IPS DF 4.7 (cell line): ENCODE measurements around the gene CAMK2G.
"Not testable (repeated sequence)": the region's sequence is repeated elsewhere in the genome, so short reads cannot be mapped to it uniquely, and the experiment has no call there.

Experiments used
- DNase-seq: peaks from one replicate; pipeline ENCODE4 v3.0.0-alpha.2; 2013; ENCODE audit warnings: low spot score; ENCODE audit errors: extremely low read depth

Gene CAMK2G

DNA sequence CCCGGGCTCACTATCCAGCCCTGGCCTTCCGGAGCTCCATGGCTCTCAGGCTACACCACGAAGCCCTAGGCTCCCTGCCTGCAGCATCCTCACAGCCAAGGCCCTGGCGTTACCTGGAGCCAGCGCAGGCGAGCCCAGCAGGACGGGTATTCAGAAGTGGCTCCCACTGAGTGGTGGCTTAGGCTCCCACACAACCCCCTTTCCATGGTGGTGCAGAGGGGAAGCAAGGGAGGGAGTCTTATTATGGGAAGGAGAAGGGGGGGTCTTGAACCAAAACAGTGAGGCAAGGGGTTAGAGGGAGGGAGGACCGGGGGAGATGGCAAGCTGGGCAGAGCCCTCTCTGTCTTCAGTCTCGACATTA is 33.3 kb downstream of the CAMK2G start:
- no peak for DNase-seq

DNA sequence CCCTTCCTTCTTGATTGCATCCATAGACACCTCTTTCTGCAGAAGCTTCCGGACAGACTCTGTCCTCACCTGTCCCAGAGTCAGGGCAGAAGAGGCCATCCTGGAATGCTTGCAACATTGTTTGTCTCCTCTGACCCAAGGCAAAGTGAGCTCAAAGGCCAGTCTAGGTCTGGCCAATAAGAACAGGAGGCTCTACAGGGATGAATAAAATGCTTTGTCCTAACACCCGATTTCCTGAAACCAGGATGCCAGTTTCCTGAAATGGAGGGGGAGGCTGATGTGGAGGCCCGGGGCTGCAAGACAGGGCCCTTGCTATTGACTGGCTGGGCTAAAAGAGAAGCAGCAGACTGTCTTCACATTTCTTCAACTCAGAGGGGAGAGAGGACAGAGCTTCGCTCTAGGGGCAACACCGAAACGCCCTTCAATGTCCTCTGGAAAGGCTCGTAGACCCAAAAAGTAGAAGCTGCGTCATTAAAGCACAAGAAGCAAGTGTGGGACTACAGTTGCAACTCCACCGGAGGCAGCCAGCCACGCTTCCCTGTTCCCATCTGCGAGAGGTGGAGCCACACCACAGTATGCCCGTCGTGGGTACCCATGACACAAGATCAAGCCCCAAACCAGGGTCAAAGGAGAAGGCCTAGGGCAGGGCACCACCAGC is 33.8 kb downstream of the CAMK2G start:
- DNase-seq, result no peak

DNA sequence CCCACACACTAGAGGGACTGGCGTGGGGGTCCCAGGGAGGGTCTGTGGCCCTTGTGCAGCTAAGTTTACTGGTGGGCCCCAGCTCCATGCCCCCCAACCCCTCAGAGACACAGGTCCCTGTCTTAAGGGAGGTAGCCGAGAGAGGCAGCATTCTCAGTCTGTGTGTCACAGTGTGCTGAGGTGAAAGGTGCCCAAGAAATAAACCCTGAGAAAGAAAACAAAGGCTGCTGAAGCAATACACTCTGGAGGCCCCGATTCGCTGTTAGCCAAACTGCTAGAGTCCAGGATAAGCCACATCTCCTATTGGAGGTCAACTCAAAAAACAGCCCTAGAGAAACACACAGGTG is 34.3 kb downstream of the CAMK2G start:
- no peak for DNase-seq

DNA sequence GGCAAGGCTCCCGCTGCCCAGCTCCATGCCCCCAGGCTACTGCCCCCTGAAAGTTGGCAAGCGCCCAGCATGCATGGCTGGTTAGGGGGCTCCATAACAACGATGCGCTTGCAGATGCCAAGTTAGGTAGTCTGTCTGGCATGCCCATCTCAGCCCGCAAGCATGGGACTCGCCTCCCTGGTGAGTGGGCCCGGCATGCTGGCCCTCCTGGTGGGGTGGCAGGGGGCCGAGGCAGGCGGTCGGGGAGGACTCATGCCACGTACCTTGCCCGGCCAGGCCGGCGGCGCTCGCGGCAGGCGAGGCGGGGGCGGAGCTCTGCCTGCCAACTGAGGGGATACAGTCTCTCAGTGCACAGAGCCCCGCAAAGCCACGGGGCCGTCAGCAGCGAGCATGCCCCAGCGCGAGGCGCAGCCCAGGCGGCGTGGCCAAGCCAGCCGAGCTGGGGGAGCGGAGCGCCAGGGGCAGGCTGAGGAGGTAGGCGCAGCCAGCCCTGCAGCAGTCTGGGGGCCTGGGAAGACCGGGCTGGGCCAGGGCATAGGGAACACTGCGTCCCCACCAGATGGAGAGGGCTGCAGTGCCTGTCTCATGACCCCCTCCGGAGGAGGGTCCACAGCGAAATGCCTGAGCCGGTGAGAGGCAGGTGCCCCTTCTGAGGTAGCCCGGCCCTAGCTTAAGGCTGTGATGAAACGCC is 34.9 kb downstream of the CAMK2G start:
- no peak for DNase-seq

DNA sequence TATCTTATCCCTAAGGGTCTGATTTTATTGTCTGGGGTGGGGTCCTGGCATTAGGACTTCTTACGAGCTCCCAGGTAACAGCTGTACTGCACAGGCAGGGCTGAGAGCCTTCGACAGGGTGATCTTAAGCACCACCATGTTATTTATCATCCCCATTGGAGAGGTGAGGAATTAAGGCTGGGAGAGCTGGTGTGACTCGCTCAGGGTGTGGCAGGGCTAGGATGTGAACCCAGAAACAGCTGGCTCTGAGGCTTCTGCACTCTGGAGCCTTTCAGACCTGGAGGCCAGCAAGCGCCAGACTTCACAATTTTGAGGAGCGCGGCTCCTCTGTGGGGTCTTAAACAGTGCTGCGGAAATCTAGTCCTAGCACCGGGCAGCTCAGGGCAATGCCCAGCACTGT is 35.5 kb downstream of the CAMK2G start:
- DNase-seq, result no peak

DNA sequence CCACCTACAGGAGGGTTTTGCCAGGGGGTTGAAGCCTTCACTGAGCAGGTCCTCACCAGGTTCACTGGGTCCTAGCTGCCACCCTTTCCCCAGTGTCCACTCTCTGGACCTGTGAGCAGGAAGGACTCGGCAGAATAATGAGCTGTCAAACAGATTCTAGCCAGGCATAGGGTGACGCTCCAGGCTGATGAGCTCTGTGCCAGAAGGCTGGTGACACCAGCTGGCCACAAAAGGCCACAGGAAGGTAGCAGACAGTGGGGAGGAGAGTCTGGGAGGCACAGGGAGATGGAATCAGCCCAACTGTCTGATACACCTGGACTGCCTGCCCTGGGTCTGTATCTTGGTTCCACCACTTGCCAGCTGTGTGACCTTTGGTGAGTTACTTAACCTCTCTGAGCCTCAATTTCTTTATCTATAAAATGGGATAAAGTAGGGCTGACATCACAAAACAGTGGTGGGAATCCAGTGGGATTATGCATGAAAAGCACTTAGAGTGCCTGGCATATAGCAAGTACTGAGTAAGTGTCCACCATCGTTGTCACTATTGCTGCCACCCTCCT is 36.3 kb downstream of the CAMK2G start:
- no peak for DNase-seq

DNA sequence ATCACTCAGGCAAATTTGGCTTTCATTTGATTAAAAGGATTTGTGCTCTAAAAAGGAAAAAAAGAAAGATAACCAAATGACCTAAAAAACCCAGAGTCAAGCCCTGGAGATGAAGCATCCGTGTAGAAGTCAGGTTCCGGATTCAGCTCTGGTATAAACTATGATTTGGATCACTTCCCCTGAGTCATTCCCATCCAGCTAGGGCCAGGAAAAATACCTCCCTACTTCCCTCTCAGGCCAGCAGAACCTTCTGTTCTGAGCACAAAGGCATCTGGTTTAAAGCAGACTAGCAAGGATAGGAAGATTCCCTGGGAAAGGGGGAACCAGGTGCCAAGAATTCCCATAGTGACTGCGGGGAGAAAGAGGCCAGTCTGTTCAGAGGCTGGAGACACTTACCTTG is 37.3 kb downstream of the CAMK2G start:
- DNase-seq, result no peak

DNA sequence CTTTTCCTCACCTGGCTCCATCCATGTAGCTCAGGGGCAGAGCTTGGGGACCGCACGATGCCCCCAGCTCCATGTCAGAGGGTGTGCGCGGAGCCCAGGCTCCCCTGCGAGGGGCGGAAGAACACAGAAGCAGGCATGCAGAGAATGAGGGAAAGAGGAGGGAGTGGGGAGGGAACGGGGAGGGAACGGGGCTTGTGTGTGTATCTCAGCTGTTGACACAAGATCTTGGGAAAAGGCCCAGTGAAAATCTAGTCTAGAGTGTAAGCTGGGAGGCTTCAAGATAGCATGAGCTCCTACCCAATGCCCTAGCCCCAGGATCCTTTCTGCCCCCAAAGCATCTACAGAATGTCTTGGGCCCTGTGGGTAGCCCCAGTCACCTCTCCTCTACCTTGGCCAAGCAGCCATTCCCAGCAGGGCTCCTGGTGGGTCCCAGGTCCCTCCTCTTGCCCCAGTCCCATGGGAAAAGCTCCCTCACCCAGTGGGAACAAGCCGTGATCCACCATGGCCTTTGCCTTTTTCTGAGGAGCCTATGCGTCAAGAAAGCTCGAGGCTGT is 37.9 kb downstream of the CAMK2G start:
- no peak for DNase-seq

DNA sequence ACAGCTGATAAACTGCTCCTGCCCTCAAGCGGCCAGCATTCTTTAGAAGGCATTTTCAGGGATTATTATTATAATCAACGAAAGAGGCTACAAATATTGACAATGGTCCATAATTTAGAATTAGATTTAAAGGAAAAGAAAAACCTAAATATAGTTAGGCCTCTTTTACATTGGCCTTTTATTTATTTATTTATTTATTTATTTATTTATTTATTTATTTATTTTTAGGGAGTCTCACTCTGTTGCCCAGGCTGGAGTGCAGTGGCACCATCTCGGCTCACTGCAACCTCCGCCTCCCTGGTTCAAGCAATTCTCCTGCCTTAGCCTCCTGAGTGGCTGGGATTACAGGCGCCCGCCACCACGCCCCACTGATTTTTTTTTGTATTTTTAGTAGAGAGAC is 45.3 kb downstream of the CAMK2G start:
- not testable (repeated sequence) for DNase-seq

DNA sequence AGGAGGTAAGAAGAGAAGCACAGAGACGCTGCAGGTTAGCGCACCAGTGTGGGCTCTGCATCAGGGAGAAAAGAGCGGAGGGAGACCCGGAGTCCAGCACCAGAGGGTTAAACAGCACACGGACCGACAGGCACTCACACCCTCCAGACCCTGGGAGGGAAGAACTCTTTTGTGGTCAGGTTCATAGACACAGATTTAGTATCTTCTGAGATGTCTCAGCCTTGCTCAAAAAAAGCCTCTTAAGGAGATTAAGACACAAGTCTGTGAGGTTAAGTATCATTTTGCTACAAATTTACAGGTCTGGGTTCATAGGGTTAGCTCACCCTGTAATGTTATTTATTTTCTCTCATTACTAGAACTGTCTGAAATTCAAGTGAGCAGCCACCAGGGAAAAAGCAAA is 46.2 kb downstream of the CAMK2G start:
- no peak for DNase-seq

DNA sequence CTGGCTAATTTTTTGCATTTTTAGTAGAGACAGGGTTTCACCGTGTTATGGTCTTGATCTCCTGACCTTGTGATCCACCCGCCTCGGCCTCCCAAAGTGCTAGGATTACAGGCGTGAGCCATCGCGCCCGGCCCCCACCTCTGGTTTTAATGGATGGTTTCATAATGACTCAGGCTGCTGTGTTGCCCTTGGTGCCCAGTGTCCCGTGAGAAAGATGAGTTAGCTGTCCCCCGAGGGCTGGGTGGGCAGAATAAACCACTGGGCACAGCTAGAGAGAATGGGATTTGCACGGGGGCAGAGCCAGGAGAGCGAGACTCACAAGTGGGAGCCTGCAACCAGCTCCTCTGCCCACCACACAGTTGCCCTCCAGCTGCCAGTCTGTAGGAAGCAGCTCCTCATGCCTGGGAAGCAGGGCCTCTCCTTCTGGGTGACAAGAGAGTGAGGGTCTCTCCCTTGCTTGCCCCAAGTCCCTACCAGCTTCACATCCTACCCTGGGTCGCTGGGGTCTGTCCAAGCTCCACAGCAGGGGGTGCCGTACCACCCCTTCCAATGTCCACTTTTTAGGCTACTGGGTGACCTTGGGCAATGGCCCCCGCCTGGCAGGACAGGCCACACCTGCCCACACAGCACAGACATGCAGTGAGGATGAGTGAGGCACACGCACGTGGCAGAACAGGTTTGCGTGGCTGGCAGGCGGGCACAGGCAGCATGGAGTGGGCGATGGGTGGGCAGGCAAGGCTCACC is 46.8 kb downstream of the CAMK2G start:
- no peak for DNase-seq

DNA sequence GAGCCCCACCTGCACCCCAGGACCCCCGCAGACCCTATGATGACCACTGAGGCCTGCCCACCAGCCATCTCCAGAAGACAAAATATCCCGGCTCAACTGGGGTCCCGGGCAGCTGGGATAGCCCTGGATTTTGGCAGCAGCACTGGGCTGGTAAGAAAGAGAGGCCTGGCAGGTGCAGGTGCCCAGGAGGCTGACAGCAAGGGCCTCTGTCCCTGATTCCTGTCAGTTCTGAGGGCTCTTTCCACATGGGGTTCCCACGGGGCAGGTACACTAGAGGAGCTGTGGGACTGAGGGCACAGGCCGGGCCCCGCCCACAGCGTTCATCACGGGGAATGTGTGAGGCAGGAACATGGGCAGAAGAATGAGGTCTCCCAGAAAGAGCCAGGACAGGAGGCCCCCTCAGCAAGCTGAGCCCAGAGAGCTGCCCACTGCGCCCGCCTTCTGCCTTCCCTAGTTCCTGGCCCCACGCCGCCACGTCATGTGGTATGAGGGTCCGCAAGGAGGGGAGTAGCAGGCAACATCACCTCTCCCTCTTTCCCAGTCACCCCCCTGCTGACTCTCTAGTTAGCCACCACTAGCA is 50.1 kb downstream of the CAMK2G start:
- DNase-seq, result no peak

DNA sequence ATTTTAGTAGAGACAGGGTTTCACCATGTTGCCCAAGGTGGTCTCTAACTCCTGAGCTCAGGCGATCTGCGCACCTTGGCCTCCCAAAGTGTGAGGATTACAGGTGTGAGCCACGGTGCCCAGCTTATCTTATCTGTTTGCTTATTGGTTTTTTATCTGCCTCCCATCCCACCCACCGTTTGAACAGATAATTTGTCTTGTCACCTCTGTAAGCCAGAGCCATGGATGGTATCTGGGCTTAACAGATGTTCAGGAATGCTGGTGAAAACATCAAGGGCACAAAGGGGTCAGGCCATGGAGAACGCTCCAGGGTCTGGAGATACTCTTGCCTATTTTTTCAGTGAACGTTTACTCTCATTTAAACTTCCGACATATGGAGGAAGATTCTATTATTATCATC is 51.0 kb downstream of the CAMK2G start:
- no peak for DNase-seq

DNA sequence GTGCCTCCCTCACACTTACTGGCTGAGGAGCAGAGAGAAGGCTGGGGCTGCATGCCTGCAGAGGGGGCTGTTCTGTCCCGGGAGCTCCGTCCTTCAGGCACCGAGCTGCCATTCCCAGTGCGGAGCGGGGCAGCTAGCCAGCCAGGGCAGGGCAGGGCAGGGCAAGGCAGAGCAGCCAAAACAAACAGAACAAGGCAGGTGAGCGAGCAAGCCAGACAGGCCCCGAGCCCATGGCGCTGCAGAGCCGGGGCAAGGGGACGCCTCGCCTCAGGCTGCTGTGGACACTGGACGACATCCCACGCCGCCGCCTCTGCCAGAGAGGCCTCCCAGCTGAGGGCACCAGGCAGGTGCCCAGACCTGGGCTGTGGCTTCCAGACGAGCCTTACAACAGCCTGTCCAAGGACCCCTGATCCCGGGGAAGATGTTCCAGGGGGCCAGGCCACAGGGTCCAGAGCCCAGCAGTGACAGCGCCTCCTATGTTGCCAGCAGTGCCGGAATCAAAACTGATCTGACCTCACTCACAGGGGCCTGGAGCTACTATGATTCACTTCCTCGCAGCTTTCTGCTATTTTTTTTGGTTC is 54.8 kb downstream of the CAMK2G start:
- no peak for DNase-seq

DNA sequence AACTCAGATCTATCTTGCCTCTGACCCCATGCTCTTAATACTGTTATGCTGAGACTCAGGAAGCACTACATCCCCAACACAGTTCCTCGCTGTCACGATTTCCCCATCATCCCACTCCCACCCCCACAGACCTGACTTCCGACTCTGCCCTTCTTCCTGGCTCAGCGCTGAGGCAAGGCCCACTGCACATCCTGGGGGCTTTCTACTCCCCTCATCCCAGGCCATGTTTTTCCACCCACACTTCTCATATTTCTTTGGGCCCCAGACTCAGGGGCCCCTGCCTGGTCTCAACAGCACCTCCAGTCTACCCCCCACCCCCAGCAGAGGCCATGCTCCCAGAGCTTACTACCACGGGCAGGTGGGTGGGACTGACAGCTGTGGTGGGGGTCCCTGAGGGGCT is 55.3 kb downstream of the CAMK2G start:
- DNase-seq, result no peak

DNA sequence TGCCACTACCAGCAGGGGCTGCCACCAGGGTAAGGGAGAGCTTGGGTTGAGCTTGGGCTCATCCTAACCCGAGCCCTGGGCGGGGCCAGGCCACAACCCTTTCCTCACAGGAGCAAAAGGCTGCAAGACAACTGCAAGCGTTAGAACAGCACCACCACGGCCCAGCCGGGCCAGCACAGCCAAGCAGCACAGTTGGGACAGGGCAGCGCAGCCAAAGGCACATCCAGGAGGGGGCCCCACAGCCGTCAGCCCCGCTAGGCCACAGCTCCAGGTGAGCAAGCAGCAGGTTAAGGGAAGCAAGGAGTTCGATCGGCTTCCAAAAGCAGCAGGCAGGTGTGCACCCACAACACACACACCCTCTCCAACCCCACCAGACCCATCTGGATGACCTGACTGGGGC is 56.0 kb downstream of the CAMK2G start:
- no peak for DNase-seq

DNA sequence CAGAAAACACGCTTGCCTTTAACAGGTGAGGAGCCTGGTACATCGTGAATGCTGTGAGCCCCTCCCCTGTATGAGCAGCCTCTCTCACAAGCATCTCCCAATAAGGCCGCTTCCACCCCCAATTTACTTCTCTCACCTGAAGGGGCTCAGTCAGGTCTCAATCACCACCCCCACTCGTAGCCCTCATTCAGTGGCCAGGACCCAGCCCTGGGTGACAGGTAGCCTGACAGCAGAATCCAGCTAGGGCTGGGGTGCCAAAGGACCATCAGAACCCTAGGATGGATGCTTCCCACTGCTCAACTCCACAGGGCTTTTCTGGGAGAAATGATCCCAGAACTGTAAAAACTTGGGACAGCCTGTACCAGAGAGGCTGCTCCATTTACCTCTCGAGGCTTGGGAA is 56.5 kb downstream of the CAMK2G start:
- no peak for DNase-seq

DNA sequence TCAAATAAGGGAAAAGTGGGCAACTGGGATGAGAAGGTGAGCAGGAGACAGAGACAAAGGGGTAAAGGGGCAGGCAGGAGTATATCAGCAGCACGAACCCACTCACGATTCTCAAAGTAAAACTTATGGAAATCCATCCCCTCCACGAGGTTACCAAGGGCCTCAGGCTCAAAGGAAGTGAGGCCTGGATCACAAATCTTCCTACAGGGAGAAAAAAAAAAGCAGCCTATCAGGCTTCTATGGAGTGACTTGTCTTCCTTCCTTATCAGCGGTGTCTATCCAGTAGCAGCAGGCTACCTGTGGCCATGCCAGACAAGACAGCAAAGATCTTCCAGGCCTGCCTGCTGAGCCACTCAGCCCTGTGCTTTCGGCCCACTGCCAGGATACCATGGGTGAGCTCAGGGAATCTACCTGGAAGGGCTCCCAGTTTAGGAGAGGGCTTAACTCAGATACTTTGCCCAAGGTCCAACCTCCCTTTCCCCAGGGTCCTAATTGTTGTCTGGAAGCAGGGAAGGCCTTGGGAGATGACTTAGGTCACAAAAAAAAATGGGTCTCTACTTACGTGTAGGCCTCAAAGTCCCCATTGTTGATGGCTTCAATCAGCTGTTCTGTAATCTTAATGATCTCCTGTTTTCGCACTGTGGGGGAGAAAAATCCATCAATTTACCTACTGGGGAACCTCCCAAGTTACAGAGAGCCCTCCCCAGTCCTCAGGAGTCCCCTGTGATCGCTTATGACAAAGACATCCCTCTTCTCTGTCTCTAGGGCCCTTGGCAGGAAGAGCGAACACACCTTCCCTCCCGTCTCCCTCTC is 57.2 kb downstream of the CAMK2G start:
- no peak for DNase-seq

DNA sequence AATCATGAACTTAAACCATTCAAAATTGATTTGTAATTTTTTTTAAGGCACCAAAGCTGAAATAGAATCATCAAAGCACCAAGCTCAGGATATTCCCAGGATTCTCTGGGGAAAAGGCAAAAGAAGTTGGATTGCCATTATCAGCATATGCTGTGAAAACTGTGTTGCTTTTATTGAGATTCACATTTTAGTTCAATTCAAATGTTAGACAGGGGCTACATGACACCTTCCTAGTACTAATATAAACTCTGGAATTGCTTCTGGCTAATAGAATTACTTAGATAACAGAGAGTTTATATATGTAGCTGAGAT is 58.7 kb downstream of the CAMK2G start:
- no peak for DNase-seq

DNA sequence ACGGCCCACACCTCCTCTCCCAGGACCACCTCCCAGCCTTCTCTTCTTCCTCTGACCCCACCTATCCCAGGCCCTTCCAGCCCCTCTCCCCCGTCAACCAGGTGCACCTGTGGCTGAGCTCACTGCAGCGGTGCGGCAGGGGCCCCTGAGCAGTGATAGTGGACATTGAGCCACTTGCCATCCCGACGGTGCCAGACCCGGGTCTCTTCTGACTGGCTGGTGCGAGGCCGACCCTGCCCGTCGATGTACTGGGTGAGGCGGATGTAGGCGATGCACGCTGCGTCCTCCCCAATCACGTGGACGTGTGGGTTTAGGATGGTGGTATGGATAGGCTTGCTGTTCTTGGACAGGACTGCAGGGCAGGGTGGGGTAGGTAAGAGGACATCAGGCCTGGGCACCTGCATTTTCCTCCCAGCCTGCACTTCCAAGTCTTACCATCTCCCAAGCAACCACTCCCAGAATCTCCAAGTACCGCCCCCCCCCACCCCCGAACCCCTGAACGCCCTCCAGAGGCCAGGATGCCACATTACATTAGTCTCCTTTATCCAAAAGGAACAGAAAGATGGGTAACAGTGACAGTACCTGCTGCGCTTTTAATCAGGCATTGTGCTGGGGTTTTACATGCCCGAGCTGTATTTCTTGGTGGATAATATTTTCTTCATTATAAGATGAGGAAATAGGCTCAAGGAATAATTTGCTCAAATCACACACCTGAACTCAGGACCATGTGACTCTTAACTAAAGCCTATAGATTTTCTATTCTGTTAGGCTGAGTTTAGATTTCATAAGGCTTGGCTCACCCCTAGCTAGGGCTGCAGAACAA is 59.2 kb downstream of the CAMK2G start:
- DNase-seq, result no peak
